Measurements from ENCODE around the gene SMYD3.
"Not testable (repeated sequence)": the region's sequence is repeated elsewhere in the genome, so short reads cannot be mapped to it uniquely, and the experiment has no call there.

- TF ChIP-seq CTCF (IDR thresholded peaks at IDR 0.05); POLR2AphosphoS5 (IDR thresholded peaks at IDR 0.05; ENCODE audit: low read depth, low read length): not testable (repeated sequence)
Observed at GRCh38 chr1:245941771-245942170, 565.3 kb downstream of the SMYD3 start.

Data from Panc1 (cell line).